Gastrocnemius medialis (tissue), 4 donors: ENCODE measurements around the gene KRTAP9-7. TPM values are rescaled to one million over a fixed set of nuclear protein-coding genes. Genes with fewer than 3 reads are reported as not detected.

Experiments used
- ATAC-seq, 2 donors: fragments of 150-250 bp; one replicate each; pipeline ENCODE4 v1.9.1; 2016
- DNase-seq, 2 donors: peaks; one replicate each; pipeline ENCODE4 v3.0.0-alpha.2; 2019
- H3K27ac ChIP-seq, 4 donors: fragments of 200-600 bp; sonication (generic); 1 replicate in 1 of 4; 2 replicates in 3 of 4; pipeline ENCODE4 v1.5.1; 2016 to 2018; ENCODE audit warnings: mild to moderate bottlenecking in 2 of 4, moderate library complexity in 1 of 4
- H3K27me3 ChIP-seq, 3 donors: fragments of 200-600 bp; sonication (generic) in 2 of 3; 1 replicate in 1 of 3; 2 replicates in 2 of 3; pipeline versions ENCODE4 v1.5.1 to v1.6.0; 2016 to 2019; ENCODE audit warnings: mild to moderate bottlenecking in 1 of 3, moderate library complexity in 1 of 3
- H3K36me3 ChIP-seq, 2 donors: fragments of 200-600 bp; sonication (generic) in 1 of 2; one replicate each; pipeline ENCODE4 v1.5.1; 2017 to 2018
- H3K4me1 ChIP-seq, 2 donors: fragments of 200-600 bp; sonication (generic) in 1 of 2; one replicate each; pipeline ENCODE4 v1.5.1; 2016 to 2017; ENCODE audit warnings: mild to moderate bottlenecking in 2 of 2
- H3K4me3 ChIP-seq, 4 donors: fragments of 200-600 bp; sonication (generic) in 3 of 4; 1 replicate in 1 of 4; 2 replicates in 3 of 4; pipeline ENCODE4 v1.5.1; 2016 to 2019; ENCODE audit warnings: mild to moderate bottlenecking in 2 of 4
- H3K9me3 ChIP-seq, 3 donors: fragments of 200-600 bp; sonication (generic) in 2 of 3; 1 replicate in 1 of 3; 2 replicates in 2 of 3; pipeline ENCODE4 v1.5.1; 2016 to 2019
- POLR2A ChIP-seq, 2 donors: fragments of 450-650 bp; IDR thresholded peaks; one replicate each; pipeline ENCODE4 v1.6.1; 2017; ENCODE audit warnings: antibody characterized with exemption in 2 of 2, mild to moderate bottlenecking in 2 of 2, moderate library complexity in 2 of 2
- in situ Hi-C, 4 donors: fragments of 200-750 bp; cut with MboI; loops; one replicate each; pipeline versions ENCODE4 v1.15.0 to v1.8.0; 2017; ENCODE audit warnings: low sequenced_read_pairs in 4 of 4
- intact Hi-C: fragments of 100-400 bp; cut with DNase I; formaldehyde crosslinking; loops from one replicate; pipeline ENCODE4 v1.15.1; 2023; ENCODE audit warnings: low total_unique reads
- total RNA-seq, 4 donors: library from RNA; depleted of rRNA; stranded (reverse); fragments of >200 nt; gene quantifications; one replicate each; pipeline versions ENCODE4 v1.1.0 to v1.2.3, GENCODE V29; 2016
- TF ChIP-seq, protein P1 (sequence below), 5 experiments: fragments of 450-650 bp in 3 of 5; fragments of 200-600 bp in 2 of 5; sonication (generic) in 2 of 5; IDR thresholded peaks in 4 of 5; conservative IDR thresholded peaks in 1 of 5; 1 replicate in 4 of 5; 2 replicates in 1 of 5; pipeline ENCODE4 v1.5.1; 2016 to 2019; ENCODE audit warnings: antibody characterized with exemption in 5 of 5, mild to moderate bottlenecking in 3 of 5, moderate library complexity in 3 of 5

KRTAP9-7 gene
- total RNA-seq, 4 donors from 2014 or later: not detected

DNA sequence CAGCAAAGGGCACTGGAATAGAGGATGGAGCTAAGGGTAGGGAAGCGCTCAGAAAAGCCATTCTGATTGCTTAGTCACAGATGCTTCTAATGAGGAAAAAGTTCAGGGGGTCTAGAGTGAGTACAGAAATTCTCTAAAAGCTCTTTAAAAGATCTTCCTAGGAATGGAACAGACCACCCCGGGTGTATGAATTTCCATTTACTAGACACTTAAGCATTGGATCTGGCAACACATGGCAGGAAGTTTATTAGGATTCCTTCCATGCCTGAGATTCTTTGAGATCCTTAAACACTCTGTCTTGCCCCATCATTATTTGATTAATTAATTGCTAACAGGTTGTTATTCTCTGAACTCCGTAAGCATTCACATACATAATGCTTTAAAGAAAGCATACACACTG is 8.5 kb downstream of the KRTAP9-7 start:
- in situ Hi-C loops: no loop called here
- Histone ChIP-seq H3K4me1 (no peaks in the 10 kb centered on the region), H3K27ac (no peak overlapping the region), H3K27me3 (peaks cover 0 to 4% (median 0%) of the 10 kb centered on the region in 3 donors), H3K4me3 (no peak overlapping the region), H3K9me3 (no peaks in the 10 kb centered on the region), H3K36me3 (no peaks in the 10 kb centered on the region)
- DNase-seq (no peak), ATAC-seq (no peak)
- intact Hi-C loops: no loop called here
- TF ChIP-seq, protein P1, sequence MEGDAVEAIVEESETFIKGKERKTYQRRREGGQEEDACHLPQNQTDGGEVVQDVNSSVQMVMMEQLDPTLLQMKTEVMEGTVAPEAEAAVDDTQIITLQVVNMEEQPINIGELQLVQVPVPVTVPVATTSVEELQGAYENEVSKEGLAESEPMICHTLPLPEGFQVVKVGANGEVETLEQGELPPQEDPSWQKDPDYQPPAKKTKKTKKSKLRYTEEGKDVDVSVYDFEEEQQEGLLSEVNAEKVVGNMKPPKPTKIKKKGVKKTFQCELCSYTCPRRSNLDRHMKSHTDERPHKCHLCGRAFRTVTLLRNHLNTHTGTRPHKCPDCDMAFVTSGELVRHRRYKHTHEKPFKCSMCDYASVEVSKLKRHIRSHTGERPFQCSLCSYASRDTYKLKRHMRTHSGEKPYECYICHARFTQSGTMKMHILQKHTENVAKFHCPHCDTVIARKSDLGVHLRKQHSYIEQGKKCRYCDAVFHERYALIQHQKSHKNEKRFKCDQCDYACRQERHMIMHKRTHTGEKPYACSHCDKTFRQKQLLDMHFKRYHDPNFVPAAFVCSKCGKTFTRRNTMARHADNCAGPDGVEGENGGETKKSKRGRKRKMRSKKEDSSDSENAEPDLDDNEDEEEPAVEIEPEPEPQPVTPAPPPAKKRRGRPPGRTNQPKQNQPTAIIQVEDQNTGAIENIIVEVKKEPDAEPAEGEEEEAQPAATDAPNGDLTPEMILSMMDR (IDR thresholded peaks at IDR 0.05 in 4 of 5, conservative IDR thresholded peaks at IDR 0.05 in 1 of 5): no peak
- TF ChIP-seq POLR2A (IDR thresholded peaks at IDR 0.05): no peak

DNA sequence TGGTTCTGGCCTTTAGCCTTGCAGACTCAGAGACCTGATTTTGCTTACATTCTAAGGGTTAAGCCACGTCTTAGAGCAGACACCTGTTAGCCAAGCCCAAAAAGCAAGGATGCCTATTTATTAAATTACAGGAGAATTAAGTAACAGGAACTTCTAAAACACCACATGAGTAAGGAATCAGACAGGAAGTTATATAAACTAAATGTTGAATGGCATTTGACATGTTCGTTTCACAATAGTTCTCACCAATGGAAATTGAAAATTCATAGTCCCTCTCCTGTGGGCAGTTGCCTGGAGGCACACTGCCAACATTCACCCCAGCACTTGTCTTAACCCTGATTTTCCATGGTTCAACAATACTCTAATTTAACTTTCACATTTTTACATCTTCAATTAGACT is 9.0 kb downstream of the KRTAP9-7 start:
- H3K4me1 ChIP-seq: no peaks in the 10 kb centered on the region
- H3K4me3 ChIP-seq: no peak overlapping the region
- H3K9me3 ChIP-seq: no peaks in the 10 kb centered on the region
- H3K36me3 ChIP-seq: no peaks in the 10 kb centered on the region
- ATAC-seq (no peak), DNase-seq (no peak)
- intact Hi-C loops (no loop called here), in situ Hi-C loops (no loop called here)
- TF ChIP-seq, protein P1 (IDR thresholded peaks at IDR 0.05 in 4 of 5, conservative IDR thresholded peaks at IDR 0.05 in 1 of 5): no peak
- no peak for TF ChIP-seq POLR2A (IDR thresholded peaks at IDR 0.05)
- no peak overlapping the region for H3K27ac ChIP-seq
- peaks cover 0 to 4% (median 0%) of the 10 kb centered on the region in 3 donors for H3K27me3 ChIP-seq

DNA sequence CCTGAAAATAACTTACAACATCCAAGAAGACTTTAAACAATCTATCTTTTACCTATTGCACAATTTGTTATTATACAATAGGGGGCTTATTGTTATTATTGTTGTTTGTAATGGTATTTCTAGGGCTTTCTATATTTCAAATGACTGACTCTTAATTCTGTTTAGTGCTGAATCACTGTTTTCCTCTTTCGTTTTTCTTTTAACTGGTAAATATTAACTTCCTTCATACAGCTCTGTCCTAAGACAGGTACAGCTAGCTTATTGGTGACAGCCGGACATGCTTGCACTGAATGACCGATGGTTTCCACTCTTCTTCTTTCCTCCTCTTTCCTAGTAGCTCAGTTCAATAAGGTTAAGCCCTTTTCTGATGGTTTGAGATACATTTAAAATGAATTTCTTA is 11.6 kb downstream of the KRTAP9-7 start:
- no peaks in the 10 kb centered on the region for H3K9me3 ChIP-seq
- no peaks in the 10 kb centered on the region for H3K27me3 ChIP-seq
- no peak overlapping the region for H3K27ac ChIP-seq
- ATAC-seq (no peak), DNase-seq (no peak)
- intact Hi-C loops: no loop called here
- no peak overlapping the region for H3K4me3 ChIP-seq
- H3K36me3 ChIP-seq: no peaks in the 10 kb centered on the region
- TF ChIP-seq, protein P1 (IDR thresholded peaks at IDR 0.05 in 4 of 5, conservative IDR thresholded peaks at IDR 0.05 in 1 of 5): no peak
- TF ChIP-seq POLR2A (IDR thresholded peaks at IDR 0.05): no peak
- H3K4me1 ChIP-seq: no peaks in the 10 kb centered on the region
- in situ Hi-C loops: no loop called here

DNA sequence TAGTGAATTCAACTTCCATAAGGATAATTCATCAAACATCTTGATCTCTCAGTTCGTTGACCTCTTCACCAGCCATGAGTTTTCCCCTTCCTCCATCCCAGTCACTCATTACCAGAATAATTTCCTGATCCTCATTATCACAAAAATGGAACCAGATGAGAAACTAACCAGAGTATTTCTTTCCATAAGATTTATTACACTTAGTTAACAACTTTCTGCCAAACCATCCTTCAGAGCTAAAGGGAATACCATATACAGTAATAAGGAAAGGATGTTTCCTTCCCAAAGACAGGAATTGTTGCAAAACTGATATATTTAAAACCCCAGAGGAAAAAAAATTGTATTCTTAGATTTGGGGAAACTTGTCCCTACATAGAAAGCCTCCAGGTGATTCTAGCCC is 18.5 kb downstream of the KRTAP9-7 start:
- Histone ChIP-seq H3K27me3 (peaks cover 0 to 5% (median 0%) of the 10 kb centered on the region in 3 donors), H3K4me1 (no peaks in the 10 kb centered on the region), H3K4me3 (no peak overlapping the region), H3K27ac (no peak overlapping the region), H3K9me3 (no peaks in the 10 kb centered on the region), H3K36me3 (no peaks in the 10 kb centered on the region)
- DNase-seq (no peak), ATAC-seq (no peak)
- intact Hi-C loops: no loop called here
- in situ Hi-C loops: no loop called here
- TF ChIP-seq, protein P1 (IDR thresholded peaks at IDR 0.05 in 4 of 5, conservative IDR thresholded peaks at IDR 0.05 in 1 of 5): no peak
- no peak for TF ChIP-seq POLR2A (IDR thresholded peaks at IDR 0.05)

DNA sequence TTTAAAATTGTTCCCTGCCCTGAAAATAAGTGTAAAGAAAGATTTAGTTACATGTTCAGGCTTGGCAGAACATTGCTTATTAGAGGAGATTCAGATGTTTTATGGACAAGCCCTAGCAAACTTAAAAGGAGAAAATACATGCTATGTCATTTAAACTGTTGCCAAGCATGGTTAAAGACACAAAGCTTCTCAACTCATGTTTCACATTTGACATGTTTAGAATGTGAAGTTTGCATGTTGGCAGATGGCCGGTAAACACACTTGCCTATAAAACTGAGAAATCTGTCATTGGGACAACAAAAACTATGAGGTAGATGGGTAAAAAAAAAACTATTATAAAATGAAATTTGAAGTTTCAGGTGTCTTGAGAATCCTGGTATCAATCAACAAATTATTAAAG is 21.3 kb downstream of the KRTAP9-7 start:
- Histone ChIP-seq H3K9me3 (no peaks in the 10 kb centered on the region), H3K4me1 (no peaks in the 10 kb centered on the region), H3K4me3 (no peak overlapping the region), H3K27me3 (peaks cover 0 to 16% (median 0%) of the 10 kb centered on the region in 3 donors), H3K27ac (no peak overlapping the region), H3K36me3 (no peaks in the 10 kb centered on the region)
- DNase-seq (no peak), ATAC-seq (no peak)
- in situ Hi-C loops (no loop called here), intact Hi-C loops (no loop called here)
- TF ChIP-seq, protein P1 (IDR thresholded peaks at IDR 0.05 in 4 of 5, conservative IDR thresholded peaks at IDR 0.05 in 1 of 5): no peak
- TF ChIP-seq POLR2A (IDR thresholded peaks at IDR 0.05): no peak
